ENCODE results near the gene POLR3B.
"Not testable (repeated sequence)": the region's sequence is repeated elsewhere in the genome, so short reads cannot be mapped to it uniquely, and the experiment has no call there.

POLR3B gene

GRCh38 chr12:106357549-106358395 lies at the start of gene POLR3B:
POLR3B (plus strand) TSS chr12:106357748; CDS start chr12:106357880, 132 bp downstream.
- DNase-seq (ENCODE audit: low read depth in 1 of 2, low spot score in 1 of 2) = peak; percentile 90

GRCh38 chr12:106308121-106308520 lies 49.4 kb upstream of the POLR3B start:
- DNase-seq (ENCODE audit: low read depth in 1 of 2, low spot score in 1 of 2) = no peak

DNA sequence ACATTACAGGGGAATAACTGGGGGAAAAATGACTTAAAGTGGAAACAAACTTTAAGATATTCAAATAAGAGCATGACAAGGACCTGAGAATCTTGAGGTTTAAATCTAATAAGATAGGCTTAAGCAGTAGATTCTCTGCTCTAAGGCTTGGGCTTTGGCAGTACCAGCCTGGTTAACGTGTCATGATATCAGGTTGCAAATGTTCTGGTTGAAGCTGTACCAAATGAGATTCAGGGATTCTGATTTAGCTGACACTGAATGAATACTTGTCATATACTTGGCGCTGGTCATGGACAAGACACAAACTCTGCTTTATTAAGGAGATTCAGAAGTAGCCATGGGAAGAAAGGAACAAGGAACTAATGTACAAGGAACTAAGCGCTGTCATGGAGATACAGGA lies 48.9 kb upstream of the POLR3B start:
- DNase-seq (ENCODE audit: low read depth in 1 of 2, low spot score in 1 of 2) = no peak

DNA sequence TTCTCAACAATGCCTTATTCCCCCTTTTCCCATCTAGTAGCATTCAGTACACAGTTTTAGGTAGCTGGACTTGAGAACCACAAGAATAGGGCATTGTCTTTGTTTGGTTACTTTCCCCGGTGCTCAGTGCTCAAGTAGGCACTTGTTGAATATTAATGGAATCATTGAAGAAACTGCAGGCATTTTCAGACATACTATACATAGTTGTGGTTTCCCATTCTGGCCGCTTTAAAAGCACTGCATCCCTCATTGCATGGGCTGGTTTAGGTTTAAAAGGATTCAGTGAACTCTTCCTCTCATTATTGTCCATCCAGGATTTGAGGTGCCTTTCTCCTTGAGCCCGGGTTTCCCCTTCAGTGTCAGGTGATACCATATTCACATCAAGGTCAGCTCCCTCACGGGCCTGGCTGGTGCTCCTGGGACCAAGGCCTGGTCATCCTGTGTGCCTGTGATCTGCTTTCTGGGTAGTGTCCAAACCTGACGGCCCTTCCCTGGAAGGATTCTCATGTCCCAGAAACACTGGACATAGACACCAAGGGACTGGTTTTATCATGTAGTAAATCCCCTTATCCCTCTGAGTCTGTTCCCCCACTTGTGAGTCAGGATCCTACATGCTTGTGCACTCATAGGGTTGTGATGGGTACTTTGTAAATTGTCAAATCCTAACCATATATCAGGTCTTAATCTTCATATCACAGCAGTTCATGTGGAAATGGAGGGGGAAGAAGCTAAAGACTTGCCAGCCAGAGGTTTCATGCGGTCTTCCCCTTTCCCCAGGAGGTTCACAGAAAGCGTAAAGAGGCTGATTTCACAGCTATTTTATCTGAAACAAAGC lies 47.7 kb upstream of the POLR3B start:
- no peak for DNase-seq (ENCODE audit: low read depth in 1 of 2, low spot score in 1 of 2)

DNA sequence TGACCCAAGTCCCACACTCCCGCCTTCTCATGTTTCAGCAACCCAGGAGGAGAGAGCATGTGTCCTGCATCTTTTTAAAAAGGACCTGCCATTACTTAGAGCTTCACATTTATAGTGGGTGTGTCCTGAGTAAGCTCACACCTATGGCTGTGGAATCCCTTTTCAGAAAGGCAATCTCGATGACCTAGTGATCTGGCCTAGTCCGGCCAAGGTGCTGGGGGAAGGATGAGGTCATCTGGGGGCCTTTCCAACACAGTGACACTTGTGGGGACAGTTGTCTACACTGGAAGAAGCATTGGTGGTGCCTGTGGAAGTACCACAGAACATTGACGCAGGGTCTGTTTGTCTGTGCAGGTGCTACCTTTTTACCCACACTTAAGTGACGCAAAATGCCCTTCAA lies 46.9 kb upstream of the POLR3B start:
- no peak for DNase-seq (ENCODE audit: low read depth in 1 of 2, low spot score in 1 of 2)

DNA sequence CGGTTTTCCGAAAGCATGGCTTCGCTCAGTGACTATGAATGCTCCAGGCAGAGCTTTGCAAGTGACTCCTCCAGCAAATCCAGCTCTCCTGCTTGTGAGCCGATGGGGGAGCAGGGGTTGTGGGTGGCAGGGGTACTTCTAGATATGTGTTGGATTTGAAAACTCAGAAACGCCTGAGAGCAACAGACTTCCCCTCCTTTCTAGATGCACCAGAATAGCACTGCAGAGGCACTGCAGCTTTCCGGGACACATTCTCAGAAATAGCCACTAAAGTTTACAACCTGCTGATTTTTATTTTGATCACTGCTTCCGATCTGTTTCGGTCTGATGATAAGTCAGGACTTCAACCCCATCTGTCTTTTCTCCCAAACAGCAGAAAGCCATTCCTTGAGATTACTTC lies 46.4 kb upstream of the POLR3B start:
- DNase-seq (ENCODE audit: low read depth in 1 of 2, low spot score in 1 of 2) = no peak

DNA sequence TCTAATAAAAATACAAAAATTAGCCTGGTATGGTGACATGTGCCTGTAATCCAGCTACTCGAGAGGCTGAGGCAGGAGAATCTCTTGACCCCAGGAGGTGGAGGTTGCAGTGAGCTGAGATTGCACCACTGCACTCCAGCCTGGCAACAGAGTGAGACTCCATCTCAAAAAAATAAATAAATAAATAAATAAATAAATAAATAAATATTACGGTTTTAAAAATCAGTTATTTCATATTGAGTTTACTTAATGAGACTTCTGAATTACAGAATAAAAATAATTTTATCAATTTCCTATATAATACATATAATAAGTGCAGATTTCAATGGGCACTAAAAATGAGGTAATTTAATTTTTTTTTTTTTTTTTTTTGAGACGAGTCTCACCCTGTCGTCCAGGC lies 44.1 kb upstream of the POLR3B start:
- not testable (repeated sequence) for DNase-seq (ENCODE audit: low read depth in 1 of 2, low spot score in 1 of 2)

DNA sequence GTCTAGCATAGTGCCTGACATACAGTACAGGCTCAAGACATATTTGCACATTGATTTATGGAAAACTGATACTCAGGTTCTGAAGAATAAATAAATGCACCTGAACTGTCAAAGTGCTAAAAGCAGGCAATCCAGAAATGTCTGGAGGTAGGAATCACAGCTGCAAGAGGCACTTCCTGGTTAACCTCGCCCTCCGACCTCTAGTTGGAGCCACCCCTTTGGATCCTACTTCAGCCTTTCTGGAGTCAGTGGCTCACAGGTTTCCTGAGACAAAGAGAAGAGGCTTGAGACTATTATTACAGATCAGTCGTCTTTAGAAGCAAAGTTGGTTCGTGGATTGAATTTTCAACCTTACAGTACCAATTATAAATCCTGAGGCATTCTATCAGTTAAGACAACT lies 42.0 kb upstream of the POLR3B start:
- DNase-seq (ENCODE audit: low read depth in 1 of 2, low spot score in 1 of 2) = no peak

DNA sequence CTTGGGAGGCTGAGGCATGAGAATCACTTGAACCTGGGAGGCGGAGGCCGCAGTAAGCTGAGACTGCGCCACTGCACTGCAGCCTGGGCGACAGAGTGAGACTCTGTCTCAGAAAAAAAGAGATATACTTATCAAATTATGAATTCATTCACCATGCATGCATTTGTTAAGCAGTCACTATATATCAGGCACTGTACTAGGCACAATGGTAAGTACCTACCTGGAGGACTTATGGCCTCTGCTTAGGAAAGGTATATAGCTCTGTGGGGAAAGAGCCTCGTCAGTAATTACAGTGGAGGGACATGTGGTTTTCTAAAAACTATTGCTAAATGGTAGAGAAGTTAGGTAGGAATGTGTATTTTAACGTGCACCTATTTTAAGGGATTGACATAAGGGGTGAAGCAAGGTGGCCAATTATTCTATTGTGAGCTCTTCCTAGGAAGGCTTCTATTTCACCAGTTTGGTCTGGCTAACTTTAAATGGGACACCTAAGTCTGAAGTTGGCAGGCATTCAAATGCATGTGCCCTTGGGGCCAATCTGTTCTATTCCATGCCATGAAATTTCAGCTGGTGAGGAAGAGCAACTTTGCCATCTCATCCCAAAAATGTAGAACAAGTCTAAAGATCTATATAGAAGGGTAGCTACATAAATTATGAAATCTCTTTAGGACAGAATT lies 40.0 kb upstream of the POLR3B start:
- no peak for DNase-seq (ENCODE audit: low read depth in 1 of 2, low spot score in 1 of 2)

- DNase-seq (ENCODE audit: low read depth in 1 of 2, low spot score in 1 of 2) = no peak
These were observed 36.3 kb upstream of the POLR3B start for GRCh38 chr12:106321139-106321850.

GRCh38 chr12:106323537-106323936 lies 34.0 kb upstream of the POLR3B start:
- DNase-seq (ENCODE audit: low read depth in 1 of 2, low spot score in 1 of 2) = no peak

DNA sequence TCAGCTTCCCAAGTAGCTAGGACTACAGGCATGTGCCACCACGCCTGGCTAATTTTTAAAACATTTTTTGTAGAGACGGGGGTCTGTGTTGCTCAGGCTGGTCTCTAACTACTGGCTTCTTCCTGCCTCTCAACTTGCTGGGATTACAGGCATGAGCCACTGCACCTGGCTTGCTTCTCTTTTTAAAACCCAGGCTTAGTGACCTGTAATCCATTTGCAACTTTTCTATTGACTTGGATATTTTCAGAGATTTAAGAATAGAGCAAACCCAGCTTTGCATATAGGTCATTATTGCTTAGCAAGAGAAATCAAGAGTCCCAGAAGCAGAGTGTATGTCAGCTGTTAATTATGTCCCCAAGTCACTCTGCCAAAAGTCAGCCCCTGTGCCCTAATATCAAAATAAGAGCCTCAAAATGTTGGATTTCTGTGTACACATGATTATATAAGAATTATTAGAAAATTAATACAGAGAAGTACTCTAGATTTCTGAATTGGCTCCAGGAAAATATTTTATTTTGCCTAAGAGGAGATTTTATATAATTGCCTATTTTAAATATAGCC lies 30.2 kb upstream of the POLR3B start:
- DNase-seq (ENCODE audit: low read depth in 1 of 2, low spot score in 1 of 2) = no peak

DNA sequence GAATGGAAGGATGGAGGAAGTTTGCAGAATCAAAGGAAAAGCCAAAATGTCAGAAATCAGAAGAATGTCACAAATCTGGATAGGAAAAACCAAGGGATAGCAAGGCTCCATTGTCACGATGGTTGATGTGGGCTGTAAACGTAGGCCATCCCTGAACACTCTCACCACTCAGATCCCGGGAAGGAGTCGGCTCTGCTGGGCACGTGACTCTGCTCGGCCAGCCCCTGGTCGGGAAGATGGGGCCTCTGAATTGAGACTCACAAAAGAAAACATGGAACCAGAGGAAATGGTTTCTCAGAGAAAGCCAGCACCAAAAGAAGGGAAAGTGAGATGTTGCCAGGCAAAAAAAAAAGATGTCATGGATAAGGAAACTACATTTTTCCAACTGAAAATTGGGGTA lies 28.8 kb upstream of the POLR3B start:
- DNase-seq (ENCODE audit: low read depth in 1 of 2, low spot score in 1 of 2) = no peak

- no peak for DNase-seq (ENCODE audit: low read depth in 1 of 2, low spot score in 1 of 2)
These were observed 28.1 kb upstream of the POLR3B start for GRCh38 chr12:106329231-106329982.

- DNase-seq (ENCODE audit: low read depth in 1 of 2, low spot score in 1 of 2) = no peak
These were observed 25.9 kb upstream of the POLR3B start for GRCh38 chr12:106331599-106331998.

DNA sequence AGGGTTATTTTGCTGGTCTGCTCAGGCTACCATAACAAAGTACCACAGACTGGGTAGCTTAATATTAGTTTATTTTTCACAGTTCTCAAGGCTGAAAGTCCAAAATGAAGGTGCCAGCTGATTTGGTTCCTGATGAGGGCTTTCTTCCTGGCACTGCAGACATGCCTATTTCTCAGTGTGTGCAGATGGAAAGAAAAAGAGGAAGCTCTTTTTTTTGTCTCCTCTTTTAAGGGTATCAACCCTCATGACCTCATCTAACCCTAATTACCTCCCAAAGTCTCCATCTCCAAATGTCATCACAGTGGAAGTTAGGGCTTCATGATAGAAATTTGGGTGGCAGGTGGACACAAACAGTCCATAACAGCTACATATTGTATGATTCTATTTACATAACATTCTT lies 25.0 kb upstream of the POLR3B start:
- DNase-seq (ENCODE audit: low read depth in 1 of 2, low spot score in 1 of 2) = no peak

GRCh38 chr12:106333010-106333409 lies 24.5 kb upstream of the POLR3B start:
- no peak for DNase-seq (ENCODE audit: low read depth in 1 of 2, low spot score in 1 of 2)

GRCh38 chr12:106333756-106334155 lies 23.8 kb upstream of the POLR3B start:
- no peak for DNase-seq (ENCODE audit: low read depth in 1 of 2, low spot score in 1 of 2)

DNA sequence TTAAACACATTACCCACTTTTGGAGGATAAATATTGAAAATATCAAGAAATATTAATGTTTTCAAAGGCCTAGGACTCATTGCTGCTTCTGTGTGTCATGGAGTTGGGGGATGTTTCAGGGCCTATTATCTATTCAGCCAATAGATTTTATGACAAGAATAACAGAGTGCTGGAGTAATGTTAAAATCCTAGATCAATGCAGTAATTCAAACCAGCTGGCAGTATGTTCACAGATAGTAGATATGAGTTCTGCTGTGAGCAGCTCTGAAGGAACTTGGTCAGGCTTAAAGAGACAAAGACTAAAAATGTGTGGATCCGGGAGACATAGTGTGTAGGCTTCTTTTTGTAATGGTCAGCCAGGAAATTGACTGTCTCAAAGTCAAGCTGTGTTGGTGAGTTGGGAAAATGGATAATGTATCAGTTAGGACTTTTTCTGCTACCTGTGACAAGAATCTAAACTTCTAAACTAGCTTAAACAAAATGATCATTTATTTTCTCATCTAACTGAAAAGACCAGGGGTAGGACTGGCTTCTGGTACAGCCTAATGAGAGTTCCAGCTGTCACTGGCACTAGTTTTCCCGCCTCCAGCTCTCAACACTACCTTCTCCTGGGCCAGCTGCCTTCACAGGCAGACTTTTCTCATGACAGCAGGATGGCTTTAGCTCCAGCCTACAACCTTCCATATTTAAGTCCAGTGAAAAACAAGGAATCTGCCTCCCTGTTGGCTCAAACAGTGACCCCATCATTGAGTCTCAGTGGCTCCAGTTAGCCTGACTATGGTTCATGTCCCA lies 16.3 kb upstream of the POLR3B start:
- DNase-seq (ENCODE audit: low read depth in 1 of 2, low spot score in 1 of 2) = no peak

All from activated T-helper 1 cell treated with anti-CD3 and anti-CD28 coated beads, Interleukin-2, amount 50 U/mL, for 16 hours (primary cell).